PC-9 (cell line): ENCODE data around the gene SIGLEC12. TPM values are rescaled to one million over a fixed set of nuclear protein-coding genes. Genes with fewer than 3 reads are reported as not detected.

Experiments used
- BruUV-seq: library from RNA; stranded (reverse); fragments of 400-500 nt; replicated peaks from 2 replicates; lab custom pipeline; 2021; lab: Mats Ljungman, UMichigan
- CTCF ChIA-PET: fragments of 300-600 bp; sonication (Branson Sonifier 250); formaldehyde crosslinking; loops from one replicate; lab custom pipeline; 2022; ENCODE audit warnings: antibody characterized with exemption; lab: Charles Lee
- POLR2A ChIA-PET: fragments of 300-600 bp; sonication (Branson Sonifier 250); formaldehyde crosslinking; loops from one replicate; lab custom pipeline; 2022; ENCODE audit warnings: antibody characterized with exemption; ENCODE audit not compliant: unreplicated experiment; lab: Charles Lee
- DNase-seq, 2 experiments: peaks; one replicate each; pipeline versions ENCODE4 v3.0.0 to v3.0.0-alpha.2; 2015 to 2022; ENCODE audit warnings: mixed read lengths in 1 of 2
- H2AFZ ChIP-seq: fragments of 200-600 bp; sonication (generic); 2 replicates; pipeline ENCODE4 v1.8.1; 2017; ENCODE audit warnings: antibody characterized with exemption
- H3F3A ChIP-seq: fragments of 200-600 bp; sonication (generic); 2 replicates; pipeline ENCODE4 v1.8.1; 2017; ENCODE audit warnings: antibody characterized with exemption, mild to moderate bottlenecking, low read depth; ENCODE audit not compliant: insufficient read depth
- H3K27ac ChIP-seq: fragments of 200-600 bp; sonication (generic); 2 replicates; pipeline ENCODE4 v1.6.1; 2016; ENCODE audit warnings: mixed run types
- H3K27me3 ChIP-seq: fragments of 200-600 bp; sonication (generic); 2 replicates; pipeline ENCODE4 v1.6.1; 2016; ENCODE audit warnings: low read depth, mixed run types; ENCODE audit not compliant: insufficient read depth
- H3K36me3 ChIP-seq: fragments of 200-600 bp; sonication (generic); 2 replicates; pipeline ENCODE4 v1.6.1; 2016; ENCODE audit warnings: low read depth, mixed run types
- H3K4me1 ChIP-seq: fragments of 200-600 bp; sonication (generic); replicated peaks from 2 replicates; pipeline ENCODE4 v1.6.1; 2016; ENCODE audit warnings: mixed run types; ENCODE audit not compliant: insufficient read depth
- H3K4me2 ChIP-seq: fragments of 200-600 bp; sonication (generic); 2 replicates; pipeline ENCODE4 v1.6.1; 2017; ENCODE audit warnings: mixed run types
- H3K4me3 ChIP-seq: fragments of 200-600 bp; sonication (generic); 2 replicates; pipeline ENCODE4 v1.6.1; 2016; ENCODE audit warnings: mixed run types
- H3K79me2 ChIP-seq: fragments of 200-600 bp; sonication (generic); 2 replicates; pipeline ENCODE4 v1.6.1; 2017; ENCODE audit warnings: low read depth, mixed run types
- H3K9me2 ChIP-seq: fragments of 200-600 bp; sonication (generic); 2 replicates; pipeline ENCODE4 v1.8.1; 2017; ENCODE audit warnings: mild to moderate bottlenecking; ENCODE audit not compliant: insufficient read depth
- H3K9me3 ChIP-seq: fragments of 200-600 bp; sonication (generic); 2 replicates; pipeline ENCODE4 v1.8.1; 2016; ENCODE audit warnings: low read depth; ENCODE audit not compliant: insufficient read depth
- H4K20me1 ChIP-seq: fragments of 200-600 bp; sonication (generic); 2 replicates; pipeline ENCODE4 v1.8.1; 2017; ENCODE audit not compliant: insufficient read depth
- CTCF ChIP-seq: fragments of 200-600 bp; sonication (generic); conservative IDR thresholded peaks from 2 replicates; pipeline ENCODE4 v1.6.1; 2017; ENCODE audit warnings: mixed run types, antibody characterized with exemption, mild to moderate bottlenecking, moderate library complexity
- EZH2 ChIP-seq: fragments of 200-600 bp; sonication (generic); IDR thresholded peaks from 2 replicates; pipeline ENCODE4 v1.8.0; 2017; ENCODE audit warnings: antibody characterized with exemption, low read depth
- intact Hi-C: fragments of 100-400 bp; cut with micrococcal nuclease; formaldehyde crosslinking; loops from one replicate; pipeline ENCODE4 v1.10.0; 2022; ENCODE audit not compliant: unreplicated experiment
- total RNA-seq: library from RNA; stranded (reverse); gene quantifications from 2 replicates; pipeline ENCODE4 v1.2.3, GENCODE V29; 2021

SIGLEC12 gene
- total RNA-seq, 1 experiment from 2014 or later, result not detected

GRCh38 chr19:51546650-51547396 lies 45.2 kb upstream of the SIGLEC12 start:
- no peaks in the 10 kb centered on the region for H3K79me2 ChIP-seq
- ChIA-PET CTCF (no interaction called here), POLR2A (no interaction called here)
- BruUV-seq, result no TSS peak
- H3K9me3 ChIP-seq, result no peaks in the 10 kb centered on the region
- H3K36me3 ChIP-seq, result no peaks in the 10 kb centered on the region
- TF ChIP-seq CTCF (no peak), EZH2 (no peak)
- no peak overlapping the region for H2AFZ ChIP-seq
- no peaks in the 10 kb centered on the region for H4K20me1 ChIP-seq
- H3K4me3 ChIP-seq, result no peak overlapping the region
- H3K27me3 ChIP-seq, result peaks cover 90% of the 10 kb centered on the region
- no peak for DNase-seq
- H3K27ac ChIP-seq, result no peak overlapping the region
- no peaks in the 10 kb centered on the region for H3K9me2 ChIP-seq
- intact Hi-C loops, result no loop called here
- H3F3A ChIP-seq, result no peaks in the 10 kb centered on the region
- no peaks in the 10 kb centered on the region for H3K4me1 ChIP-seq
- H3K4me2 ChIP-seq, result no peak overlapping the region

- intact Hi-C loops, result no loop called here
- no peaks in the 10 kb centered on the region for H3K9me3 ChIP-seq
- CTCF ChIA-PET, result no interaction called here
- no peak for TF ChIP-seq CTCF
- no peak for TF ChIP-seq EZH2
- POLR2A ChIA-PET, result no interaction called here
- no peaks in the 10 kb centered on the region for H3K9me2 ChIP-seq
- H3K27ac ChIP-seq, result no peak overlapping the region
- H3F3A ChIP-seq, result no peaks in the 10 kb centered on the region
- no peak overlapping the region for H3K4me2 ChIP-seq
- BruUV-seq, result no TSS peak
- H3K27me3 ChIP-seq, result peaks cover 90% of the 10 kb centered on the region
- no peaks in the 10 kb centered on the region for H3K79me2 ChIP-seq
- H3K36me3 ChIP-seq, result no peaks in the 10 kb centered on the region
- no peak for DNase-seq
- H3K4me1 ChIP-seq, result no peaks in the 10 kb centered on the region
- no peak overlapping the region for H3K4me3 ChIP-seq
- H4K20me1 ChIP-seq, result no peaks in the 10 kb centered on the region
- no peak overlapping the region for H2AFZ ChIP-seq
Measured at GRCh38 chr19:51546107-51546649, 44.6 kb upstream of the SIGLEC12 start.

GRCh38 chr19:51544038-51544437 lies 42.4 kb upstream of the SIGLEC12 start:
- H3K9me2 ChIP-seq, result no peaks in the 10 kb centered on the region
- no peak for DNase-seq
- no TSS peak for BruUV-seq
- CTCF ChIA-PET, result no interaction called here
- no peaks in the 10 kb centered on the region for H3F3A ChIP-seq
- intact Hi-C loops, result no loop called here
- no peak overlapping the region for H3K27ac ChIP-seq
- no peaks in the 10 kb centered on the region for H3K4me1 ChIP-seq
- POLR2A ChIA-PET, result no interaction called here
- no peak overlapping the region for H2AFZ ChIP-seq
- TF ChIP-seq EZH2, result no peak
- no peak for TF ChIP-seq CTCF
- H3K4me2 ChIP-seq, result no peak overlapping the region
- H3K9me3 ChIP-seq, result no peaks in the 10 kb centered on the region
- H3K4me3 ChIP-seq, result no peak overlapping the region
- H4K20me1 ChIP-seq, result no peaks in the 10 kb centered on the region
- H3K36me3 ChIP-seq, result no peaks in the 10 kb centered on the region
- no peaks in the 10 kb centered on the region for H3K79me2 ChIP-seq
- peaks cover 90% of the 10 kb centered on the region for H3K27me3 ChIP-seq
